Muscle of leg (tissue), 16 donors: ENCODE results near the gene GANC. TPM values are rescaled to one million over a fixed set of nuclear protein-coding genes. Genes with fewer than 3 reads are reported as not detected.
"Not testable (repeated sequence)": the region's sequence is repeated elsewhere in the genome, so short reads cannot be mapped to it uniquely, and the experiment has no call there.

Source experiments
- DNase-seq: peaks from one replicate; pipeline ENCODE4 v3.0.0; 2013
- H3K27ac ChIP-seq: one replicate; pipeline ENCODE4 v1.5.1; 2013; ENCODE audit warnings: mild to moderate bottlenecking, low read length, control low read depth
- H3K27me3 ChIP-seq: one replicate; pipeline ENCODE4 v1.6.1; 2013; ENCODE audit warnings: low read length; ENCODE audit not compliant: control insufficient read depth, insufficient read depth
- H3K36me3 ChIP-seq: one replicate; pipeline ENCODE4 v1.6.1; 2013; ENCODE audit warnings: low read length; ENCODE audit not compliant: control insufficient read depth, insufficient read depth
- H3K4me1 ChIP-seq: one replicate; pipeline ENCODE4 v1.6.1; 2013; ENCODE audit warnings: low read length; ENCODE audit not compliant: control insufficient read depth, insufficient read depth
- H3K4me3 ChIP-seq: one replicate; pipeline ENCODE4 v1.5.1; 2013; ENCODE audit warnings: low read length, control low read depth
- H3K9me3 ChIP-seq: replicated peaks from 2 replicates; pipeline ENCODE4 v1.6.1; 2013; ENCODE audit warnings: low read depth, low read length; ENCODE audit not compliant: control insufficient read depth
- WGBS: methylation state at CpG from one replicate; pipeline ENCODE4 v1.1.5; 2013; ENCODE audit warnings: missing lambda C conversion rate; ENCODE audit not compliant: insufficient coverage; 5-methylcytosine and 5-hydroxymethylcytosine counted together
- long read RNA-seq, 11 donors: transcript quantifications; one replicate each; lab custom pipeline, GENCODE V29; 2026
- polyA plus RNA-seq, 8 donors: library from polyadenylated mRNA; unstranded; fragments of 120-200 nt; gene quantifications; one replicate each; pipeline versions ENCODE4 v1.2.1 to v1.2.3, GENCODE V29; 2013; ENCODE audit warnings: inconsistent platforms in 1 of 8, low replicate concordance in 1 of 8; ENCODE audit not compliant: insufficient read length in 8 of 8, insufficient read depth in 1 of 8
- total RNA-seq: library from RNA; stranded (reverse); fragments of 120-200 nt; gene quantifications from one replicate; pipeline ENCODE4 v1.2.4, GENCODE V29; 2013

GANC gene, protein sequence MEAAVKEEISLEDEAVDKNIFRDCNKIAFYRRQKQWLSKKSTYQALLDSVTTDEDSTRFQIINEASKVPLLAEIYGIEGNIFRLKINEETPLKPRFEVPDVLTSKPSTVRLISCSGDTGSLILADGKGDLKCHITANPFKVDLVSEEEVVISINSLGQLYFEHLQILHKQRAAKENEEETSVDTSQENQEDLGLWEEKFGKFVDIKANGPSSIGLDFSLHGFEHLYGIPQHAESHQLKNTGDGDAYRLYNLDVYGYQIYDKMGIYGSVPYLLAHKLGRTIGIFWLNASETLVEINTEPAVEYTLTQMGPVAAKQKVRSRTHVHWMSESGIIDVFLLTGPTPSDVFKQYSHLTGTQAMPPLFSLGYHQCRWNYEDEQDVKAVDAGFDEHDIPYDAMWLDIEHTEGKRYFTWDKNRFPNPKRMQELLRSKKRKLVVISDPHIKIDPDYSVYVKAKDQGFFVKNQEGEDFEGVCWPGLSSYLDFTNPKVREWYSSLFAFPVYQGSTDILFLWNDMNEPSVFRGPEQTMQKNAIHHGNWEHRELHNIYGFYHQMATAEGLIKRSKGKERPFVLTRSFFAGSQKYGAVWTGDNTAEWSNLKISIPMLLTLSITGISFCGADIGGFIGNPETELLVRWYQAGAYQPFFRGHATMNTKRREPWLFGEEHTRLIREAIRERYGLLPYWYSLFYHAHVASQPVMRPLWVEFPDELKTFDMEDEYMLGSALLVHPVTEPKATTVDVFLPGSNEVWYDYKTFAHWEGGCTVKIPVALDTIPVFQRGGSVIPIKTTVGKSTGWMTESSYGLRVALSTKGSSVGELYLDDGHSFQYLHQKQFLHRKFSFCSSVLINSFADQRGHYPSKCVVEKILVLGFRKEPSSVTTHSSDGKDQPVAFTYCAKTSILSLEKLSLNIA (N-terminal part only)
- total RNA-seq (18.0 TPM), polyA plus RNA-seq (10 to 100 TPM; 11.7 to 17.1 (median 13.6) TPM)
- long read RNA-seq, donor 1: 0 reads
- long read RNA-seq, donor 2: 0 reads
- long read RNA-seq, donor 3: 0 reads
- long read RNA-seq, donor 4, partial matches to known transcripts: 90 of 95 reads
- long read RNA-seq, donor 4, other reads (novel, unspliced or antisense): 5 of 95 reads
- long read RNA-seq, donor 5, partial matches to known transcripts: 0 of 1 reads
- long read RNA-seq, donor 5, other reads (novel, unspliced or antisense): 0 of 1 reads
- long read RNA-seq, donor 6, partial matches to known transcripts: 0 of 2 reads
- long read RNA-seq, donor 6, other reads (novel, unspliced or antisense): 0 of 2 reads
- long read RNA-seq, donor 7: 0 reads
- long read RNA-seq, donor 8: 0 reads
- long read RNA-seq, donor 9: 0 reads
- long read RNA-seq, donor 10: 0 reads
- long read RNA-seq, donor 11, full-length matches to known transcripts: 2 of 2 reads
- long read RNA-seq, donor 11, partial matches to known transcripts: 0 of 2 reads
- long read RNA-seq, donor 11, other reads (novel, unspliced or antisense): 0 of 2 reads

GRCh38 chr15:42272939-42273899 is at the start of gene GANC, which contains the start of gene TMEM87A:
Gene GANC (plus strand): TSS chr15:42273201. CDS start chr15:42274482, 1,281 bp downstream.
Gene TMEM87A (minus strand): TSS chr15:42273433. CDS start chr15:42273398, 35 bp downstream.
- no peaks in the 10 kb centered on the region for H3K27me3 ChIP-seq
- WGBS: 0% methylated on average over 49 of the region's 52 CpGs
- peak within 1 kb of the TSS; percentile 68 for H3K4me3 ChIP-seq
- peak; percentile 100 for DNase-seq
- peaks cover 3% of the 10 kb centered on the region for H3K36me3 ChIP-seq
- peak within 1 kb of the TSS; percentile 99 for H3K27ac ChIP-seq
- H3K4me1 ChIP-seq: peaks cover 13% of the 10 kb centered on the region
- H3K9me3 ChIP-seq: no peaks in the 10 kb centered on the region

DNA sequence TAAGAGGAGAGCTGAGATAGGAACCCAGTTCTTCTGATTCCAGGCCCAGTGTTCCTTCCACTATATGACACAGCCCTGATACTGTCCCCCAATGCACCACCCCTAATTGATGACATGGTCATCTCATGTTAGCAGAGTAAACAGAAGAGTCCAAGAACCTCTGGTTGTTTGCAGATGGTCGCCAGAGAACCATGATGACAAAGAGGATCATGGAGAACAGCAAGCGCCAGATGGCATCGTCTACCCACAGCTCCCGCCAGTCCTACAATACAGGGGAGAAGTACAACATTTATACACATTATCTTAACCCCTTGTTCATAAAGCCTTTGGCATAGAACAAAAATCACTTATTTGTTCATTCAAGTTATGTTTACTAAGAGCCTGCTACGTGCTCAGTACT is 46.4 kb upstream of the GANC start:
- Histone ChIP-seq H3K36me3 (peaks cover 42% of the 10 kb centered on the region), H3K4me1 (no peaks in the 10 kb centered on the region), H3K27ac (no peak overlapping the region), H3K4me3 (no peak overlapping the region), H3K27me3 (no peaks in the 10 kb centered on the region), H3K9me3 (no peaks in the 10 kb centered on the region)
- 83% methylated on average over 1 of the region's 5 CpGs for WGBS
- DNase-seq: no peak

GRCh38 chr15:42228036-42228435 is 45.0 kb upstream of the GANC start:
- Histone ChIP-seq H3K4me1 (no peaks in the 10 kb centered on the region), H3K9me3 (no peaks in the 10 kb centered on the region), H3K27me3 (no peaks in the 10 kb centered on the region), H3K4me3 (no peak overlapping the region), H3K27ac (no peak overlapping the region), H3K36me3 (peaks cover 35% of the 10 kb centered on the region)
- no CpG with 5 or more reads among the region's 1 CpG for WGBS
- DNase-seq: no peak

- H3K4me3 ChIP-seq, H3K4me1 ChIP-seq, DNase-seq, H3K27ac ChIP-seq, H3K9me3 ChIP-seq, H3K27me3 ChIP-seq: not testable (repeated sequence)
- H3K36me3 ChIP-seq: peaks cover 34% of the 10 kb centered on the region
- no CpG with 5 or more reads among the region's 5 CpGs for WGBS
Observed at GRCh38 chr15:42228981-42229380, 44.0 kb upstream of the GANC start.

DNA sequence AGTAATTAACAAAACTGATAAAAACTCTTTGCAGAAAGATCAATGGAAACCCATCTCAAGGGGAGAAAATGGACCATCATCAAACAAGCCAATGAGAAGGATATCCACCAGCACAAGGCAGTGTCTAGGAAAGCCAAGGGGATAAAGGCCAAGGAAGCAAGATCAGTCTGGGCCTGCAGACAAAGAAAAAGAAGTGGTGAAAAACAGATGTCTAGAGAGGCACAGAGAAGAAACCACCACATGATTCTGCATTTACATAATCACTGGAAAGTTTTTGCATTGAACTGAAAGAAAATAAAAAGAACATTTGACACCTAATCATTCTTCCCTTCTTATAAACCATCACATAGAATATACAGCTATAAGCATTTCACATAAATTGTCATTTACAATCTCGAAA is 41.9 kb upstream of the GANC start:
- Histone ChIP-seq H3K4me1 (no peaks in the 10 kb centered on the region), H3K27me3 (no peaks in the 10 kb centered on the region), H3K27ac (no peak overlapping the region), H3K9me3 (no peaks in the 10 kb centered on the region), H3K36me3 (peaks cover 32% of the 10 kb centered on the region), H3K4me3 (no peak overlapping the region)
- DNase-seq: peak; percentile 41
- WGBS: no CpG with 5 or more reads among the region's 1 CpG

GRCh38 chr15:42232606-42233005 is 40.4 kb upstream of the GANC start:
- WGBS: no CpG with 5 or more reads among the region's 5 CpGs
- Histone ChIP-seq H3K27ac (no peak overlapping the region), H3K9me3 (no peaks in the 10 kb centered on the region), H3K36me3 (peaks cover 29% of the 10 kb centered on the region), H3K4me3 (no peak overlapping the region), H3K27me3 (no peaks in the 10 kb centered on the region), H3K4me1 (no peaks in the 10 kb centered on the region)
- DNase-seq: no peak

GRCh38 chr15:42233107-42233506 is 39.9 kb upstream of the GANC start:
- no peak for DNase-seq
- Histone ChIP-seq H3K36me3 (peaks cover 33% of the 10 kb centered on the region), H3K9me3 (no peaks in the 10 kb centered on the region), H3K27me3 (no peaks in the 10 kb centered on the region), H3K27ac (no peak overlapping the region), H3K4me1 (no peaks in the 10 kb centered on the region), H3K4me3 (no peak overlapping the region)
- no CpG with 5 or more reads among the region's 2 CpGs for WGBS

- Histone ChIP-seq H3K4me3 (no peak overlapping the region), H3K9me3 (no peaks in the 10 kb centered on the region), H3K27ac (no peak overlapping the region), H3K36me3 (peaks cover 37% of the 10 kb centered on the region), H3K27me3 (no peaks in the 10 kb centered on the region), H3K4me1 (no peaks in the 10 kb centered on the region)
- no peak for DNase-seq
Observed at GRCh38 chr15:42239528-42240182, 33.3 kb upstream of the GANC start.
